Uterus (tissue), 4 donors: ENCODE results near the gene ZNF784. TPM values are rescaled to one million over a fixed set of nuclear protein-coding genes. Genes with fewer than 3 reads are reported as not detected.

Experiments used
- DNase-seq, 2 donors: peaks; one replicate each; pipeline ENCODE4 v3.0.0-alpha.2; 2019 to 2020
- H3K27ac ChIP-seq, 2 donors: fragments of 200-600 bp; sonication (generic); 1 replicate in 1 of 2; 2 replicates in 1 of 2; pipeline ENCODE4 v1.5.1; 2016 to 2018
- H3K27me3 ChIP-seq, 2 donors: fragments of 200-600 bp; sonication (generic); one replicate each; pipeline ENCODE4 v1.5.1; 2018 to 2019; ENCODE audit warnings: control low read depth in 1 of 2
- H3K36me3 ChIP-seq, 2 donors: fragments of 200-600 bp; sonication (generic); one replicate each; pipeline ENCODE4 v1.5.1; 2019; ENCODE audit warnings: control low read depth in 1 of 2
- H3K4me1 ChIP-seq, 2 donors: fragments of 200-600 bp; sonication (generic); one replicate each; pipeline ENCODE4 v1.5.1; 2018 to 2019; ENCODE audit warnings: control low read depth in 1 of 2
- H3K4me3 ChIP-seq, 2 donors: fragments of 200-600 bp; sonication (generic); 1 replicate in 1 of 2; 2 replicates in 1 of 2; pipeline ENCODE4 v1.5.1; 2018 to 2019; ENCODE audit warnings: mild to moderate bottlenecking in 1 of 2
- H3K9me3 ChIP-seq, 2 donors: fragments of 200-600 bp; sonication (generic); one replicate each; pipeline ENCODE4 v1.5.1; 2019; ENCODE audit warnings: control low read depth in 1 of 2
- POLR2A ChIP-seq, 2 donors: fragments of 450-650 bp; IDR thresholded peaks; one replicate each; pipeline ENCODE4 v1.6.1; 2016; ENCODE audit warnings: antibody characterized with exemption in 2 of 2, mild to moderate bottlenecking in 1 of 2, moderate library complexity in 1 of 2
- intact Hi-C: fragments of 100-400 bp; cut with DNase I; formaldehyde crosslinking; loops from one replicate; pipeline ENCODE4 v1.15.1; 2023; ENCODE audit warnings: low total_unique reads
- total RNA-seq, 4 donors: library from RNA; depleted of rRNA in 3 of 4; stranded (reverse); fragments of >200 nt in 3 of 4; gene quantifications; one replicate each; pipeline versions ENCODE4 v1.1.0 to v1.2.4, GENCODE V29; 2014 to 2023
- TF ChIP-seq, protein P1 (sequence below), 4 experiments: fragments of 200-600 bp in 2 of 4; fragments of 450-650 bp in 2 of 4; sonication (generic) in 2 of 4; IDR thresholded peaks; one replicate each; pipeline ENCODE4 v1.5.1; 2016 to 2019; ENCODE audit warnings: antibody characterized with exemption in 4 of 4, mild to moderate bottlenecking in 2 of 4, moderate library complexity in 1 of 4
- donor health status: DM: yes; HTN: yes; CAD: no.

Gene ZNF784
- total RNA-seq, 4 donors from 2014 or later = 4.1 to 9.6 (median 7.4) TPM

DNA sequence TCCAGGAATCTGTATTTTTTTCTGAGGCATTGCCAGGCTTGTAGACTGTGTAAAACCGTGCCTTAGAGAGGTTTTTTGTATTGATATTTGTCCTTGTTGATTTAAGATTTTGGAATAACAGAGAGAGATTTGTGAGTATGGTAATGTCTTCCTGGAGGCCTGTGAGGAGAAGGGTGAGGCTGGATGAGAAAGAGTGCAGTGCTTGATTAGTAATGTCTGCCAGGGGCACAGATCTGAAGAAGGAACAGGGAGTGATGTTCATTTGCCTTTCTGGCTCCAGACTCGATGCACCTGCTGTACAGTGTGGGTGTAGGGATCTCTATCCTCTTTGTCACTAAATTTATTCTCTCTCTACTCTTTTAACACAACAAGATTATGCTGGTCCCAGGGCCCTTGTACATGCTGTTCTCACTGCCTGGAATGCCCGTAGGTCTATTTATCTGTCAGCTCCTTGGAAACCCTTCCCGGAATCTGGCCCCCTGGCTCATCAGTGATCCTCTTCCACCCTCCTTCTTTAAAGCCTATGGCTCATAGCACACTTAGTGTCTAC lies 29.3 kb downstream of the ZNF784 start:
- no peak for DNase-seq
- Histone ChIP-seq H3K36me3 (no peaks in the 10 kb centered on the region), H3K4me1 (no peaks in the 10 kb centered on the region), H3K27me3 (no peaks in the 10 kb centered on the region), H3K4me3 (no peak overlapping the region), H3K27ac (no peak overlapping the region), H3K9me3 (no peaks in the 10 kb centered on the region)
- TF ChIP-seq, protein P1, sequence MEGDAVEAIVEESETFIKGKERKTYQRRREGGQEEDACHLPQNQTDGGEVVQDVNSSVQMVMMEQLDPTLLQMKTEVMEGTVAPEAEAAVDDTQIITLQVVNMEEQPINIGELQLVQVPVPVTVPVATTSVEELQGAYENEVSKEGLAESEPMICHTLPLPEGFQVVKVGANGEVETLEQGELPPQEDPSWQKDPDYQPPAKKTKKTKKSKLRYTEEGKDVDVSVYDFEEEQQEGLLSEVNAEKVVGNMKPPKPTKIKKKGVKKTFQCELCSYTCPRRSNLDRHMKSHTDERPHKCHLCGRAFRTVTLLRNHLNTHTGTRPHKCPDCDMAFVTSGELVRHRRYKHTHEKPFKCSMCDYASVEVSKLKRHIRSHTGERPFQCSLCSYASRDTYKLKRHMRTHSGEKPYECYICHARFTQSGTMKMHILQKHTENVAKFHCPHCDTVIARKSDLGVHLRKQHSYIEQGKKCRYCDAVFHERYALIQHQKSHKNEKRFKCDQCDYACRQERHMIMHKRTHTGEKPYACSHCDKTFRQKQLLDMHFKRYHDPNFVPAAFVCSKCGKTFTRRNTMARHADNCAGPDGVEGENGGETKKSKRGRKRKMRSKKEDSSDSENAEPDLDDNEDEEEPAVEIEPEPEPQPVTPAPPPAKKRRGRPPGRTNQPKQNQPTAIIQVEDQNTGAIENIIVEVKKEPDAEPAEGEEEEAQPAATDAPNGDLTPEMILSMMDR (IDR thresholded peaks at IDR 0.05) = no peak
- no peak for TF ChIP-seq POLR2A (IDR thresholded peaks at IDR 0.05)
- intact Hi-C loops = no loop called here

DNA sequence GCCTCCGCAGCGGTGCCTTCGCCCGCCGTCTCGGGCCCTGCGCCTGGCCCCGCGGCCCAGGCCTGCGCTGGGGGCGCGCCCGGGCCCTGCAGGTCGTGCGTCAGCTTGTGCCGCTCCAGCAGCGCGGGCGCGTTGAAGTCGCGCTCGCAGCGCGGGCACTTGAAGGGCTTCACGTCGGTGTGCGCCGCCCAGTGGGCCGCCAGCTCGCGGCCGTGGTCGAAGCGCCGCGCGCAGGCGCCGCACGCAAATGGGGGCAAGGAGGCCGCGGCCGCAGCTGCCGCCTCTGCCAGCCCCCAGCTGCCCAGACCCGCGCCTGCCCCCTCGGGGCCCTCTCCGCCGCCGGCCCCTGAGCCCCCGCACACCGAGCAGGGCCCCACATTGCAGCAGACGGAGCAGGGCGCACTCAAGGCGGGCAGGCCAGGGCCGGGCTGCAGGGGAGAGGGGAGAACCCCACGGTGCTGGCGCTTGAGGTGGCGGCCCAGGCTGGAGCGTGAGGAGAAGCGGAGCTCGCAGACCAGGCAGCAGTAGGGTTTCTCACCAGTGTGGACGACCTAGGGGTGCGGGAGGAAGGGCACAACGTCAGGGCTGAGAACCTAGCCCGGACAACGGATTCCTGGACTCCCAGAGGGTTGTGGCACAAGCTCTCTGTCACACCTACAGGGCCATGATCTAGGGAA lies 31.1 kb downstream of the ZNF784 start:
- Histone ChIP-seq H3K27ac (no peak overlapping the region), H3K27me3 (no peaks in the 10 kb centered on the region), H3K36me3 (no peaks in the 10 kb centered on the region), H3K4me3 (no peak overlapping the region), H3K4me1 (no peaks in the 10 kb centered on the region), H3K9me3 (no peaks in the 10 kb centered on the region)
- no peak for TF ChIP-seq POLR2A (IDR thresholded peaks at IDR 0.05)
- intact Hi-C loops = no loop called here
- DNase-seq = no peak

DNA sequence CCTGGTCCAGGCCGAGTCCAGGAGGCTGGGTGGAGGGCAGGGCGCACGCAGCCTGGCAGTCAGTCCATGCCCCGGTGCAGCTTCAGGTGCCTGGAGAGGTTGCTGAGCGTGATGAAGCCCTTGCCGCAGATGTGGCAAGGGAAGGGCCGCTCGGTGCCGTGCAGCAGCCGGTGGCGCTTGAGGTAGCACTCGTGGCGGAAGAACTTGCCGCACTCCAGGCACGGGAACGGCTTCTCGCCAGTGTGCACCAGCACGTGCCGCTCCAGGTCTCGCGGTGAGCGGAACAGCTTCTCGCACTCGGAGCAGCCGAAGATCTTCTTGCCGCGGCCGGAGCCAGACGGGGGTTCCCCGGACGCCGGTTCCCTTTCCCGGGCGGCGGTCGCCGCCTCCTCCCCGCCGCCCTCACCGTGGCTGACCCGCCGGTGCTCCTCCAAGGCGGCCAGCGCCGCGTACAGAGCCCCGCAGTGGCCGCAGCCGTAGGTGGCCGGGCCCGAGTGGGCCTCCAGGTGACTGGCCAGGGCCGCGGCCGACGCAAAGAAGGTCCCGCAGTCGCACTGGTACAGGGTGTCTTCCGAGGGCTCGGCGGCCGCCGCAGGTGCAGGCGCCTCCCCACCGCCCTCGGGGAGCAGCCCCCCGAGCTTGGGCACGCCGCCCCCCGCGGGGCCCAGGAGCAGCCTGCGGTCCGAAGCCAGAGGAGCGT lies 31.8 kb downstream of the ZNF784 start:
- H3K36me3 ChIP-seq = no peaks in the 10 kb centered on the region
- DNase-seq = no peak
- TF ChIP-seq POLR2A (IDR thresholded peaks at IDR 0.05) = no peak
- TF ChIP-seq, protein P1 (IDR thresholded peaks at IDR 0.05) = no peak
- no peaks in the 10 kb centered on the region for H3K27me3 ChIP-seq
- no peaks in the 10 kb centered on the region for H3K9me3 ChIP-seq
- H3K4me3 ChIP-seq = no peak overlapping the region
- H3K27ac ChIP-seq = no peak overlapping the region
- H3K4me1 ChIP-seq = no peaks in the 10 kb centered on the region
- intact Hi-C loops = no loop called here

DNA sequence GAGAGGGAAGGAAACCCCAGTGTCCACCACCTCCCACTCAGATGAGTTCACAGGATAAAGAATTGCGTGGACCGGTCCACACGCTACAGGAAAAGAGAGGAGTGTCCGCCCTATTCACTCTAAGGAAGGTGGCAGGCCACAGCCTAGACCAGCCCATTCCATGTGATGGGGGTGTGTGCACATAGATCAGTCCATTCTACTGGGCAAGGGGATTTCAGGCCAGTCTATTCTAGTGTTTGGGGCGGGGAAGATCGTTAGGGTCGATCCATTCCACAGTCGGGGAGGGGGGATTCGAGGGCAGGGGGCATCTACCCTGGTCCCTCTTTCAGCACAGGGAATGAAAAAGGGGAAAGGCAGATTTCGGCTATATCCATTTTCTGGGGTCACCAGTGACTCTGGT lies 32.8 kb downstream of the ZNF784 start:
- H3K4me1 ChIP-seq = peaks cover 0 to 5% of the 10 kb centered on the region in 2 donors
- no peak overlapping the region for H3K4me3 ChIP-seq
- intact Hi-C loops = no loop called here
- H3K27ac ChIP-seq = no peak overlapping the region
- no peaks in the 10 kb centered on the region for H3K9me3 ChIP-seq
- no peaks in the 10 kb centered on the region for H3K36me3 ChIP-seq
- no peaks in the 10 kb centered on the region for H3K27me3 ChIP-seq
- no peak for TF ChIP-seq POLR2A (IDR thresholded peaks at IDR 0.05)
- DNase-seq = no peak

DNA sequence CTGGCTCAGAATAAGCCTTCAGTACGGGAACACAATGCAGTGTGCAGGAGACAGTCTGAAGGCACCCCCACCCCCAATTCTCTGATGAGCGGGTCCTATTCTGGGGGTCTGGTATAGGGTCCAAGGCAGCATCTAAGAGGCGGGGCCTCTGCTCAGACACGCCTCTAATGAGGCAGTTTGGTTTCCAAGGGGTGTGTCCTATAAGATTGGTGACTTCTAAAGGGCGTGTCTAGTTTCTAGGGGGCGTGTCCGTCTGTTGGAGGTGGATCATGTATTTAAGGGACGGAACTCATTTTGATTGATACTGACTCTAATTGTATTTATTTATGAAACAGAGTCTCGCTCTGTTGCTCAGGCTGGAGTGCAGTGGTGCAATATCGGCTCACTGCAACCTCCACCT lies 33.7 kb downstream of the ZNF784 start:
- Histone ChIP-seq H3K4me3 (no peak overlapping the region), H3K9me3 (no peaks in the 10 kb centered on the region), H3K36me3 (no peaks in the 10 kb centered on the region), H3K27ac (no peak overlapping the region), H3K27me3 (no peaks in the 10 kb centered on the region), H3K4me1 (peaks cover 0 to 5% of the 10 kb centered on the region in 2 donors)
- no peak for DNase-seq
- intact Hi-C loops = no loop called here
- TF ChIP-seq POLR2A (IDR thresholded peaks at IDR 0.05) = no peak
- TF ChIP-seq, protein P1 (IDR thresholded peaks at IDR 0.05) = no peak

DNA sequence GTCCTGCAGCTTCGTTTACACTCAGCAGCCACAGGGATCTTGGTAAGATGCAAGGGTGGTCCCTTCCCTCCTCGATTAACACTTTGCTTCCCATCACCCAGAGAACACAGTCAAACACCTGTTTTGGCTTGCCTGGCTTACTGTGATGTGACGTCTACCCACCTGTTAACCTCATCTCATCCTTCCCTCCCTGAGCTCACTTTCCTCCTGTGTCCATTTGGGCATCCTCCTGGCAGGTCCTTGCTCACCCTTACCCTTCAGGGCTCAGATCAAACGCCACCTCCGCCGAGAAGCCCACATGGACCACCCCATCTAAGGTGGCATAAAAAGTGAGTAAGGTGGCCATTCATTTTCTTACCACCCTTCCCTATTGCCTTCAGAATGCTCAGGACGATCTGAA lies 34.3 kb downstream of the ZNF784 start:
- H3K4me3 ChIP-seq = no peak overlapping the region
- H3K27ac ChIP-seq = no peak overlapping the region
- H3K36me3 ChIP-seq = no peaks in the 10 kb centered on the region
- H3K27me3 ChIP-seq = no peaks in the 10 kb centered on the region
- TF ChIP-seq, protein P1 (IDR thresholded peaks at IDR 0.05) = no peak
- TF ChIP-seq POLR2A (IDR thresholded peaks at IDR 0.05) = no peak
- peaks cover 0 to 5% of the 10 kb centered on the region in 2 donors for H3K4me1 ChIP-seq
- no peak for DNase-seq
- intact Hi-C loops = no loop called here
- no peaks in the 10 kb centered on the region for H3K9me3 ChIP-seq
